Measurements from ENCODE around the gene RIMBP2. TPM values are rescaled to one million over a fixed set of nuclear protein-coding genes. Genes with fewer than 3 reads are reported as not detected.

Gene RIMBP2
- polyA plus RNA-seq, 1 donor from 2014 or later: 14.6 TPM

DNA sequence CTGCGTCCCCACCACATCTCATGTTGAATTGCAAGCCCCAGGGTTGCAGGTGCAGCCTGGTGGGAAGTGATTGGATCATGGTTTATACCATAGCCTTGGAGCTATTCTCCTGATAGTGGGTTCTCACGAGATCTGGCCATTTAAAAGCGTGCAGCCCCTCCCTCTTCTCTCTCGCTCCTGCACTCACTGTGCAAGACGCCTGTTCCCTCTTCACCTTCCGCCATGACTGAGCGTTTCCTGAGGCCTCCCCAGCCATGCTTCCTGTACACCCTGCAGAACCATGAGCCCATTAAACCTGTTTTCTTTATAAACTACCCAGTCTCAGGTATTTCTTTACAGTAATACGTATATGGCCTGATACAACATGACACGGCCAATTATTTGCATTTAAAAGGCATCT is 146.6 kb downstream of the RIMBP2 start:
- peaks cover 3% of the 10 kb centered on the region for H3K9me3 ChIP-seq (ENCODE audit: low read length)
- no peaks in the 10 kb centered on the region for H3K36me3 ChIP-seq (ENCODE audit: insufficient read depth, low read length)
- H3K27ac ChIP-seq (ENCODE audit: low read length): no peak overlapping the region
- no peak overlapping the region for H3K9ac ChIP-seq (ENCODE audit: low read length)
- H3K4me3 ChIP-seq (ENCODE audit: low read length): no peak overlapping the region
- no peak overlapping the region for H2AFZ ChIP-seq (ENCODE audit: low read depth, low read length)
- H3K27me3 ChIP-seq (ENCODE audit: insufficient read depth, low read depth, low read length): no peaks in the 10 kb centered on the region
- no peaks in the 10 kb centered on the region for H3K79me2 ChIP-seq (replicated peaks; ENCODE audit: insufficient read depth, low read length)
- no peaks in the 10 kb centered on the region for H4K20me1 ChIP-seq (ENCODE audit: insufficient read depth)
- H3K9me2 ChIP-seq (ENCODE audit: insufficient read depth, low read length): no peaks in the 10 kb centered on the region
- H3K4me2 ChIP-seq (ENCODE audit: low read length): no peak overlapping the region
- TF ChIP-seq CTCF (IDR thresholded peaks at IDR 0.05; ENCODE audit: poor library complexity, severe bottlenecking) (no peak), TAF1 (IDR thresholded peaks at IDR 0.05; ENCODE audit: low read depth) (no peak), SMC3 (conservative IDR thresholded peaks at IDR 0.05; ENCODE audit: poor library complexity) (no peak), REST (IDR thresholded peaks at IDR 0.05; ENCODE audit: borderline replicate concordance) (no peak), EP300 (conservative IDR thresholded peaks at IDR 0.05; ENCODE audit: poor library complexity, severe bottlenecking) (no peak)
- H3F3A ChIP-seq (ENCODE audit: insufficient read depth, low read length, poor library complexity, severe bottlenecking): no peaks in the 10 kb centered on the region

DNA sequence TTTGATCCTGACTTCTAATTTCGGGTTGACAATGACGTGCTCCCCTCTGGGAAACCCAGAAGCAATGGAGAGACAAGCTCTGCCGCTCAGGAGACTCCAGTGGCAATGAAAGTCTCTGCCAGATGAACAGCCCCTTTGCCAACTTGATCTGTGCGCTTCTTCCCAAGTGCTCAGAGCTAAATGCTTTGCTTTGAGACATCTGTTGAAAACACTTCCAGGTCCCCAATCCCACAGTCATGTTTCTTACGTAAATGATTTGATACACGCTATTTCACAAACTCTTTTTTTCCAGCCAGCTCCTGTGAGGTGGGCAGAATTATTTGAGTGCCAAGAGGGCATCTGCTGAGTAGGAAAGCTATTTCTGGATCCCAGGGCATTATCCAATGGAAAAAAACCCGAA is 147.6 kb downstream of the RIMBP2 start:
- H3K27me3 ChIP-seq (ENCODE audit: insufficient read depth, low read depth, low read length): no peaks in the 10 kb centered on the region
- no peaks in the 10 kb centered on the region for H3K36me3 ChIP-seq (ENCODE audit: insufficient read depth, low read length)
- no peak overlapping the region for H3K9ac ChIP-seq (ENCODE audit: low read length)
- H3F3A ChIP-seq (ENCODE audit: insufficient read depth, low read length, poor library complexity, severe bottlenecking): no peaks in the 10 kb centered on the region
- no peak for TF ChIP-seq CTCF (IDR thresholded peaks at IDR 0.05; ENCODE audit: poor library complexity, severe bottlenecking)
- no peak for TF ChIP-seq EP300 (conservative IDR thresholded peaks at IDR 0.05; ENCODE audit: poor library complexity, severe bottlenecking)
- no peak for TF ChIP-seq MXI1 (conservative IDR thresholded peaks at IDR 0.05; ENCODE audit: poor library complexity, severe bottlenecking)
- TF ChIP-seq EZH2 (IDR thresholded peaks at IDR 0.05; ENCODE audit: borderline replicate concordance, insufficient read depth, low read length, poor library complexity, severe bottlenecking): no peak
- TF ChIP-seq REST (IDR thresholded peaks at IDR 0.05; ENCODE audit: borderline replicate concordance): no peak
- no peak for TF ChIP-seq TAF1 (IDR thresholded peaks at IDR 0.05; ENCODE audit: low read depth)
- TF ChIP-seq SMC3 (conservative IDR thresholded peaks at IDR 0.05; ENCODE audit: poor library complexity): no peak
- TF ChIP-seq RAD21 (conservative IDR thresholded peaks at IDR 0.05): no peak
- TF ChIP-seq POLR2AphosphoS5 (IDR thresholded peaks at IDR 0.05): no peak
- H3K27ac ChIP-seq (ENCODE audit: low read length): no peak overlapping the region
- H2AFZ ChIP-seq (ENCODE audit: low read depth, low read length): no peak overlapping the region
- H4K20me1 ChIP-seq (ENCODE audit: insufficient read depth): no peaks in the 10 kb centered on the region
- no peak overlapping the region for H3K4me2 ChIP-seq (ENCODE audit: low read length)
- peaks cover 3% of the 10 kb centered on the region for H3K9me3 ChIP-seq (ENCODE audit: low read length)
- no peak overlapping the region for H3K4me3 ChIP-seq (ENCODE audit: low read length)
- H3K79me2 ChIP-seq (replicated peaks; ENCODE audit: insufficient read depth, low read length): no peaks in the 10 kb centered on the region
- no peaks in the 10 kb centered on the region for H3K9me2 ChIP-seq (ENCODE audit: insufficient read depth, low read length)

Data from neural cell (in vitro differentiated cells).